Dermis blood vessel endothelial cell (primary cell): ENCODE results near the gene DCAF5. TPM values are rescaled to one million over a fixed set of nuclear protein-coding genes. Genes with fewer than 3 reads are reported as not detected.
"Not testable (repeated sequence)": the region's sequence is repeated elsewhere in the genome, so short reads cannot be mapped to it uniquely, and the experiment has no call there.

Experiments
- DNase-seq: peaks from one replicate; pipeline ENCODE4 v3.0.0; 2010
- total RNA-seq: library from RNA; depleted of rRNA; stranded (reverse); fragments of >200 nt; gene quantifications from 2 replicates; pipeline ENCODE4 v1.2.3, GENCODE V29; 2014

The DCAF5 gene, protein sequence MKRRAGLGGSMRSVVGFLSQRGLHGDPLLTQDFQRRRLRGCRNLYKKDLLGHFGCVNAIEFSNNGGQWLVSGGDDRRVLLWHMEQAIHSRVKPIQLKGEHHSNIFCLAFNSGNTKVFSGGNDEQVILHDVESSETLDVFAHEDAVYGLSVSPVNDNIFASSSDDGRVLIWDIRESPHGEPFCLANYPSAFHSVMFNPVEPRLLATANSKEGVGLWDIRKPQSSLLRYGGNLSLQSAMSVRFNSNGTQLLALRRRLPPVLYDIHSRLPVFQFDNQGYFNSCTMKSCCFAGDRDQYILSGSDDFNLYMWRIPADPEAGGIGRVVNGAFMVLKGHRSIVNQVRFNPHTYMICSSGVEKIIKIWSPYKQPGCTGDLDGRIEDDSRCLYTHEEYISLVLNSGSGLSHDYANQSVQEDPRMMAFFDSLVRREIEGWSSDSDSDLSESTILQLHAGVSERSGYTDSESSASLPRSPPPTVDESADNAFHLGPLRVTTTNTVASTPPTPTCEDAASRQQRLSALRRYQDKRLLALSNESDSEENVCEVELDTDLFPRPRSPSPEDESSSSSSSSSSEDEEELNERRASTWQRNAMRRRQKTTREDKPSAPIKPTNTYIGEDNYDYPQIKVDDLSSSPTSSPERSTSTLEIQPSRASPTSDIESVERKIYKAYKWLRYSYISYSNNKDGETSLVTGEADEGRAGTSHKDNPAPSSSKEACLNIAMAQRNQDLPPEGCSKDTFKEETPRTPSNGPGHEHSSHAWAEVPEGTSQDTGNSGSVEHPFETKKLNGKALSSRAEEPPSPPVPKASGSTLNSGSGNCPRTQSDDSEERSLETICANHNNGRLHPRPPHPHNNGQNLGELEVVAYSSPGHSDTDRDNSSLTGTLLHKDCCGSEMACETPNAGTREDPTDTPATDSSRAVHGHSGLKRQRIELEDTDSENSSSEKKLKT
- total RNA-seq, result 13.6 and 17.4 TPM in 2 replicates

DNA sequence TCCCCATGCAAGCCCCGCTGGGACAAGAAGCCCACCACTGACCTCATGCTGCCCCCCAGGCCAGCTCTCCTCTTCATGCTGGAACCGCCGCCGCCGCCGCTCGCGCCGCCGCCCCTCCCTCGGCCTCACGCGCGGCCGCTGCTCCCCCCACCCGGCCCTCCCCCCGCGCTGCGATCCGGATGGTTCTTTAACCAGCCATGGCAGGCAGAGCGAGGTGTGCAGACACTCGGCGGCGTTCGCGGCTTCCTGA lies at the start of gene DCAF5:
TSS of gene DCAF5 (minus strand) at position 218 of the 250 bp plus-strand sequence. CDS start at position 77, 141 bp downstream.
- DNase-seq, result no peak

DNA sequence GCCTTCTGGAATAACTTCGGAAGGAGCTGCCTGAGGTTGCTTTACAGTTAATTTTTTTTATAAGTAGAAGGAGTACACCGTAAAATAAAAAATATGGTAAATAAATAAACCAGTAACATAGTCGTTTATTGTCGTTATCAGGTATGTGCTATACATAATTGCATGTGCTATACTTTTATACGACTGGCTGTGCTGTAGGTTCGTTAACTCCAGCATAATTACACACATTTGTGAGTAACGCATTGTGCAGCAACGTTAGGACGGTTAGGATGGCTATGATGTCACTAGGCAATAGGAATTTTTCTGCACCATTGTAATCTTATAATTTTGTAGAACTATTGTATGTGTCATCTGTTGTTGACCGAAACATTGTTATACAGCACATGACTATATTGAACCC lies 46.9 kb upstream of the DCAF5 start:
- DNase-seq, result no peak

DNA sequence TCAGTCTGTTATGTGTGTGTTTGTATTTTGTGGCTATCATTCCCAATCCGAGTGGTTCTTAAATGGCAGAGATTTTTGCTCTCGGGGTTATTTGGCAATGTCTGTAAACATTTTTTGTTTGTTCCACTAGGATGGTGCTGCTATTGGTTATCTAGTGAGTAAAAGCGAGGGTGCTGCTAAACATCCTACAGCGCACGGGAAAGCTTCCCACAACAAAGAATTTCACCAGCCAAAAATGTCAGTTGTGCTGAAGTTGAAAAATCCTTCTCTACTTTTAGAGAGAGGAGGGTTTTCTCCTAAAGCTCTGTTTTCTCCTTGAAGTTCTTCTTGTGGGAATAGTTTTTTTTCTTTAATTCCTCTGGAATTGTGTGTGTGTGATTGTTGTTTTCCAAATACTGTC lies 40.8 kb upstream of the DCAF5 start:
- DNase-seq, result no peak

- DNase-seq, result peak; percentile 85
These were observed 38.6 kb upstream of the DCAF5 start, which contains the start of gene EXD2 for GRCh38 chr14:69191340-69192111. EXD2 (plus strand) TSS chr14:69191498; CDS start chr14:69209471, 17,973 bp downstream.

GRCh38 chr14:69190191-69190590 lies 37.3 kb upstream of the DCAF5 start:
- DNase-seq, result no peak

DNA sequence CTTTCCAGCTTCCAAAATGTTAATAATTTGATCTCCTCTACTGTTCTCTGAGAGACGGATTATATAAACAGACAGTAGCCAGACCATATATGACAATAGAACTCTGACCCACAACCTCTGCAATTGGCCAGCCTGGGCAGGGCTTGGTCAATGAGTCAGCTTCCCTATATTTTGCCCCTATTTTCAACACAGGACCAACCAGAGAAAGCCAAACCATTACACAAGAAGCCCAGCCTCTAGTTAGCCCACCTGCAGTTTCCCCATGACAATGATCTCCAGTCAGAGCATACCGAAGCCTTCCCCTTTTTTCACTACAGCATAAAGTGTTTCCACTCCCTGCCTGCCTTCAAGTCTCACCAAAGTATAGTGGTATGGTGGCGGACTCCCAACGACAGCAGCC lies 30.8 kb upstream of the DCAF5 start:
- DNase-seq, result no peak

- DNase-seq, result not testable (repeated sequence)
These were observed 29.7 kb upstream of the DCAF5 start for GRCh38 chr14:69182580-69182979.

DNA sequence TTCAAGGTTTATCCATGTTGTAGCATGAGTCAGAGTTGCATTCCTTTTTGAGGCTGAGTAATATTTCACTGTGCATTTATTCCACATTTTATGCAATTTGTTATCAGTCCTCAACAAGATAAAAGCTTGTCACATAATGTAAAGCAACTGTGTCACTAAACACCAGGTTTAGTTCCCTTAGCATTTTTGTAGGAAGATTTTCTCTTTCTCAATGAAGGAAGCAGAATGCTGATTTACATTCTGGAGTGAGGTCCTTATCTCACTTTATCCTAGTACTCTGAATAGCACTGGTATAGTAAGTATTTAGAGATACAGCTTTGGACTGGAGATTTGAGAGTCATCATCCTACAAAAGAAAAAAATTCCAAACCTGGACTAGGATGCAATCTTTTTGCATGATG lies 28.6 kb upstream of the DCAF5 start:
- no peak for DNase-seq

DNA sequence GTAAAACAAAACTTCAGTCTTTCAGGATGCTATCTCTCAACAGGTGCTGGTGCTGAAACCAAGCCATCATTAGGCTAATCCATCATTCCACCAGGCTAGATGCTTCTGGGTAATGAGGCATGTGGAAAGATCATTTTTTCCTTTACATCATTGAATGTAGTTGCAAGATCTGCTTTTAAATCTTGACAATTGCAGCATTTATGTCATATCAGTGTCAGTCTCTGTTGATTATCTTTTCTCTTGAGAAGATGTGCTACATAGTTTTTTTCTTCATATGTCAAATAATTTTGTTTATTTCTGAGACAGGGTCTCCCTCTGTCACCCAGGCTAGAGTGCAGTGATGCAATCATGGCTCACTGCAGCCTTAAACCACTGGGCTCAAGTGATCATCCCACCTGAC lies 22.2 kb upstream of the DCAF5 start:
- no peak for DNase-seq

GRCh38 chr14:69171569-69171968 lies 18.6 kb upstream of the DCAF5 start:
- DNase-seq, result no peak

DNA sequence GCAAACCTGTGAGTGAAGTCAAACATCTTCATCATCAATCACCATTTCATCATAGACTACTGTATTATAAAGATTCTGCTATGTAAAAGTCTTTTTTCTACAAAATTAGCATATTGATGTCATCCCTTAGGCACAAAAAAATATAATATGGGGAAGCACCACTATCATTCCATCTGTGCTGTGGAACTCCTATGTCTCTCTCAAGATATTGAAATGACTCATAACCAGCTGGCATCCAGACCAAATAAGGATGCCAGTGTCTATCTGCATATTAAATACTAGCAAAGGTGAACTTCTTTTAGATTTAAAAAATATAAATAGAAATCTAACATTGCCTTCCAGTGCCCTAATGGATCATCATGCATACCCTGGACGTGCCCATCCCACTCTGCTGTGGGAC lies 17.9 kb upstream of the DCAF5 start:
- DNase-seq, result no peak

- DNase-seq, result not testable (repeated sequence)
These were observed 12.9 kb upstream of the DCAF5 start for GRCh38 chr14:69165787-69166186.

DNA sequence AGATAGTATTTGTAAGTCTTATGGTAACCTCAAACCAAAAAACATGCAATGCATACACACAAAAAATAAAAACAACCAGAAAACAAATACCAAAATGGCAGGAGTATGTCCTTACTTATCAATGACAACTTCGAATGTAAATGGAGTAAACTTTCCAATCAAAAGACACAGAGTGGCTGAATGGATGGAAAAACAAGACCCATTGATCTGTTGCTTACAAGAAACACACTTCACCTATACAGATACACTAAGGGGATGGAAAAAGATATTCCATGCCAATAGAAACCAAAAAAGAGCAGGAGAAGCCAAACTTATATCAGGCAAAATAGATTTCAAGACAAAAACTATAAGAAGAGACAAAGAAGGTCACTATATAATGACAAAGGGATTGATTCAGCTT lies 8.7 kb upstream of the DCAF5 start:
- no peak for DNase-seq

GRCh38 chr14:69156224-69156623 lies 3.3 kb upstream of the DCAF5 start:
- no peak for DNase-seq

GRCh38 chr14:69154779-69155178 lies 1.9 kb upstream of the DCAF5 start:
- DNase-seq, result no peak

DNA sequence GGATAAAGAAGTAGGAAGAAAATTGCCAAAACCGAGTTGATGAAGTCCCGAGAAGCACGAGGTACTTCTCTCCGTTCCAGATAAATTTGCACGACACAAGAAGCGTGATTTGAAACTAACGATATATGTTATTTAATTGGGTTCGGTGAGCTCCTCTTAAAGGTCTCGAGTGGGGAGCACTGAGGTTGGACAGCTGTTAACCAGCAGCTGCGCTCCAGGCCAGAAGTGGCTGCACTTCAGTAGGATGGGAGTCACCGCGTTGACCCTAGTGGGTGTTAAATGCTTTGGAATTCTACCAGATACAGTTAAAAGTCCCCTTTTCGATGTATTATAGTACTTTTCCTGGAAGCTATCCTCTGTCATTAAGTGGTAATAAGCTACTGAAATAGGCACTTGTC lies 953 bp upstream of the DCAF5 start:
- DNase-seq, result peak; percentile 50

DNA sequence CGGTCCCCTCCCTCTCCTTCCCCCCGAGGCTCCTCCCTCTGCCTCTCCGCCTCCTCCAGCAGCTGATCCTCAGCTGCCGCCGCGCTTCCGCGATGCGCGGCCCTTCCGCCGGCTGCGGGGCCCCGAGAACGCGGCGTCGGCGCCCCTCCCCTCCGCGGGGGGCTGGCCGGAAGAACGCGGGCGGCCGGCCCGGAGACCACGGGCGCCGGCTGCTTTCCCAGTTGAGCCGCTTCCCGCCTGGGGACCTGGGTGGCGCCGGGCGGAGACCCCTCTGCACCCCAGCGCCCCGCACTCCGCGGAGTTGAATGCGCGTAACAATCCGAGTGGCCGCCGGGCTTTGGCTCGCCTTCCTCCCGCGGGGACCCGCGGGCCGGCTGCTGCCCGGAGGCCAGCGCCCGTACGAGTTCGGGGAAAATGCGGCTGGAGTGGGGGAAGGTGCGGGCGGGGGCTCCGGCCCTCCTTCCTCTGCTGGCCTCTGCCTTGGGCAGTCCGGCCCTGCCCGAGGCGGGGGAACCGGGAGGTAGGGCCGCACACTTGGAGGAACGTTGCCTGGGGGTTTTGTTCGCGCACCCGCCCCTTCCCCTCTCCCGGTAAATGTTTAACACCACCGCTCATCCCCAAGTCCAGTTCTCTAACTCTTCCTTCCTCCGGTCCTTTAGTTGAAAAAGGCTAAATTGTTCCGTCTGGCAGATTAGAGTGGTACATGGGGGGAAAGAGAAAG lies 393 bp upstream of the DCAF5 start:
- peak; percentile 94 for DNase-seq

DNA sequence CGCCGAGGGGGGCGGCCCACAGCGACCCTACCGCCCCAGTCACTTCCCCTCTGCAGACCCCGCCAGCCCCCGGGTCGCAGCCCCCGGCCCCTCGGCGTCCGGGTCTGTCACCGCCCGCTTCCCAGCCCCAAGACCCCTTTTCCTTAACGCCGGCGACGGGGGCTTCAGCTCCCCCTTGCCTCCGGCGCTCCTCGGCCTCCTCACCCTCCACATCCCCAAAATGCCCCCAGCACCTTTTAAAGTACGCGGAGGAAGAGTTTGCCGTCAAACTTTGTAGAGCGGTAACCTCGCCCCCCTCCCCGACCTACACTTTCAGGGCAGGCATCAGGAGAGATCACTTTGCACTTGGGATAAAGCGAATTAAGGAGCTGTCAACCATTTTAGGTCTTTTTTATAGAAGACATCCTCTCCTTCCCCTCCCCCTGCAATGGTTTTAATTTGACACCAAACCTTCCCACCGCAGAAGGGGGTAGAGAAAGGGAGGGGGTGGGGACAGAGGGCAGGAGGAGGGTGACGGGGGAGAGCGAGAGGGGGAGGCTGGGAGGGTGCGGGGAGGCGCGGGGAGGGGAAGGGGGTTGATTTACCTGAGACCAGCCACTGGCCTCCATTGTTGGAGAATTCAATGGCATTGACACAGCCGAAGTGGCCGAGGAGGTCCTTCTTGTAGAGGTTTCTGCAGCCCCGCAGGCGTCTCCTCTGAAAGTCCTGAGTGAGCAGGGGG lies 578 bp downstream of the DCAF5 start:
- peak; percentile 24 for DNase-seq

- peak; percentile 76 for DNase-seq
These were observed 1.3 kb downstream of the DCAF5 start for GRCh38 chr14:69151458-69152180.

- DNase-seq, result no peak
These were observed 3.3 kb downstream of the DCAF5 start for GRCh38 chr14:69149461-69150244.
